ENCODE results near the gene FGGY. TPM values are rescaled to one million over a fixed set of nuclear protein-coding genes. Genes with fewer than 3 reads are reported as not detected.
A peak's percentile ranks its signal among the peaks of the same experiment; 100 is the strongest.

FGGY gene
- total RNA-seq, 2 donors from 2014 or later = 12.2 to 17.4 TPM

- DNase-seq = peak in 3 of 4 donors; percentile 30 to 58 (median 40)
- intact Hi-C loops (cut with DNase I) = no loop called here
- ATAC-seq = peak; percentile 67
- Histone ChIP-seq H3K9me3 (no peaks in the 10 kb centered on the region), H3K27ac (peak overlapping the region in 2 of 4 donors; percentile 31 to 63), H3K36me3 (replicated peaks in 1 of 2; ENCODE audit: insufficient read depth in 1 of 2, low read depth in 2 of 2) (no peaks in the 10 kb centered on the region), H3K4me1 (peaks cover 6% of the 10 kb centered on the region), H3K4me3 (no peak overlapping the region), H3K27me3 (no peaks in the 10 kb centered on the region)
- WGBS, 2 donors = 52 to 53% methylated on average over 4 of the region's 4 CpGs
- TF ChIP-seq POLR2A (IDR thresholded peaks at IDR 0.05) = no peak
- no peak for TF ChIP-seq CTCF (IDR thresholded peaks at IDR 0.05)
Measured at GRCh38 chr1:59691261-59691660, 394.4 kb downstream of the FGGY start.

- no peaks in the 10 kb centered on the region for H3K27me3 ChIP-seq
- H3K27ac ChIP-seq = no peak overlapping the region
- intact Hi-C loops (cut with DNase I) = no loop called here
- no peaks in the 10 kb centered on the region for H3K36me3 ChIP-seq (replicated peaks in 1 of 2; ENCODE audit: insufficient read depth in 1 of 2, low read depth in 2 of 2)
- WGBS, 2 donors = 62 to 73% methylated on average over 5 of the region's 5 CpGs
- no peak overlapping the region for H3K4me3 ChIP-seq
- peaks cover 11% of the 10 kb centered on the region for H3K4me1 ChIP-seq
- no peaks in the 10 kb centered on the region for H3K9me3 ChIP-seq
- no peak for TF ChIP-seq POLR2A (IDR thresholded peaks at IDR 0.05)
- TF ChIP-seq CTCF (IDR thresholded peaks at IDR 0.05) = no peak
- ATAC-seq (peak; percentile 50), DNase-seq (peak in 1 of 4 donors; percentile 16)
Measured at GRCh38 chr1:59692591-59692990, 395.7 kb downstream of the FGGY start.

GRCh38 chr1:59693406-59693805 lies 396.5 kb downstream of the FGGY start:
- no peak overlapping the region for H3K4me3 ChIP-seq
- 73 to 88% methylated on average over 5 of the region's 5 CpGs for WGBS, 2 donors
- no peak overlapping the region for H3K27ac ChIP-seq
- no peak for ATAC-seq
- TF ChIP-seq CTCF (IDR thresholded peaks at IDR 0.05) (no peak), POLR2A (IDR thresholded peaks at IDR 0.05) (no peak)
- no peaks in the 10 kb centered on the region for H3K27me3 ChIP-seq
- no peaks in the 10 kb centered on the region for H3K9me3 ChIP-seq
- intact Hi-C loops (cut with DNase I) = no loop called here
- no peaks in the 10 kb centered on the region for H3K36me3 ChIP-seq (replicated peaks in 1 of 2; ENCODE audit: insufficient read depth in 1 of 2, low read depth in 2 of 2)
- H3K4me1 ChIP-seq = peaks cover 13% of the 10 kb centered on the region
- DNase-seq = no peak

GRCh38 chr1:59695252-59695651 lies 398.4 kb downstream of the FGGY start:
- ATAC-seq (no peak), DNase-seq (no peak)
- H3K27ac ChIP-seq = no peak overlapping the region
- peaks cover 15% of the 10 kb centered on the region for H3K4me1 ChIP-seq
- intact Hi-C loops (cut with DNase I) = no loop called here
- 79 to 93% methylated on average over 5 of the region's 5 CpGs for WGBS, 2 donors
- no peak overlapping the region for H3K4me3 ChIP-seq
- no peaks in the 10 kb centered on the region for H3K27me3 ChIP-seq
- H3K36me3 ChIP-seq (replicated peaks in 1 of 2; ENCODE audit: insufficient read depth in 1 of 2, low read depth in 2 of 2) = no peaks in the 10 kb centered on the region
- H3K9me3 ChIP-seq = no peaks in the 10 kb centered on the region
- TF ChIP-seq CTCF (IDR thresholded peaks at IDR 0.05) (no peak), POLR2A (IDR thresholded peaks at IDR 0.05) (no peak)

- H3K4me1 ChIP-seq = peaks cover 15% of the 10 kb centered on the region
- H3K9me3 ChIP-seq = no peaks in the 10 kb centered on the region
- H3K36me3 ChIP-seq (replicated peaks in 1 of 2; ENCODE audit: insufficient read depth in 1 of 2, low read depth in 2 of 2) = no peaks in the 10 kb centered on the region
- H3K27me3 ChIP-seq = no peaks in the 10 kb centered on the region
- peak in 1 of 4 donors; percentile 28 for DNase-seq
- intact Hi-C loops (cut with DNase I) = no loop called here
- no peak for TF ChIP-seq POLR2A (IDR thresholded peaks at IDR 0.05)
- TF ChIP-seq CTCF (IDR thresholded peaks at IDR 0.05) = no peak
- no peak for ATAC-seq
- WGBS, 2 donors = 73 to 86% methylated on average over 8 of the region's 8 CpGs
- peak overlapping the region in 2 of 4 donors; percentile 28 to 60 for H3K27ac ChIP-seq
- H3K4me3 ChIP-seq = no peak overlapping the region
Measured at GRCh38 chr1:59696421-59697115, 399.7 kb downstream of the FGGY start.

Measured in body of pancreas (tissue), 4 donors.